T47D (cell line): ENCODE results near the gene RBM4B.
A peak's percentile ranks its signal among the peaks of the same experiment; 100 is the strongest.
"Not testable (repeated sequence)": the region's sequence is repeated elsewhere in the genome, so short reads cannot be mapped to it uniquely, and the experiment has no call there.

Experiments used
- DNase-seq, 2 experiments: peaks; one replicate each; pipeline versions ENCODE4 v3.0.0 to v3.0.0-alpha.2; 2011 to 2012; ENCODE audit warnings: low read depth in 1 of 2, low spot score in 1 of 2
- JUND ChIP-seq: IDR thresholded peaks from 2 replicates; pipeline ENCODE4 v1.6.1; 2012; ENCODE audit warnings: low read depth
- in situ Hi-C: cut with HindIII; loops from 2 replicates; pipeline ENCODE4 v1.10.0; 2016; ENCODE audit warnings: low sequenced_read_pairs, low pct_unique_long_range_greater_than_20kb

Gene RBM4B, protein sequence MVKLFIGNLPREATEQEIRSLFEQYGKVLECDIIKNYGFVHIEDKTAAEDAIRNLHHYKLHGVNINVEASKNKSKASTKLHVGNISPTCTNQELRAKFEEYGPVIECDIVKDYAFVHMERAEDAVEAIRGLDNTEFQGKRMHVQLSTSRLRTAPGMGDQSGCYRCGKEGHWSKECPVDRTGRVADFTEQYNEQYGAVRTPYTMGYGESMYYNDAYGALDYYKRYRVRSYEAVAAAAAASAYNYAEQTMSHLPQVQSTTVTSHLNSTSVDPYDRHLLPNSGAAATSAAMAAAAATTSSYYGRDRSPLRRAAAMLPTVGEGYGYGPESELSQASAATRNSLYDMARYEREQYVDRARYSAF

DNA sequence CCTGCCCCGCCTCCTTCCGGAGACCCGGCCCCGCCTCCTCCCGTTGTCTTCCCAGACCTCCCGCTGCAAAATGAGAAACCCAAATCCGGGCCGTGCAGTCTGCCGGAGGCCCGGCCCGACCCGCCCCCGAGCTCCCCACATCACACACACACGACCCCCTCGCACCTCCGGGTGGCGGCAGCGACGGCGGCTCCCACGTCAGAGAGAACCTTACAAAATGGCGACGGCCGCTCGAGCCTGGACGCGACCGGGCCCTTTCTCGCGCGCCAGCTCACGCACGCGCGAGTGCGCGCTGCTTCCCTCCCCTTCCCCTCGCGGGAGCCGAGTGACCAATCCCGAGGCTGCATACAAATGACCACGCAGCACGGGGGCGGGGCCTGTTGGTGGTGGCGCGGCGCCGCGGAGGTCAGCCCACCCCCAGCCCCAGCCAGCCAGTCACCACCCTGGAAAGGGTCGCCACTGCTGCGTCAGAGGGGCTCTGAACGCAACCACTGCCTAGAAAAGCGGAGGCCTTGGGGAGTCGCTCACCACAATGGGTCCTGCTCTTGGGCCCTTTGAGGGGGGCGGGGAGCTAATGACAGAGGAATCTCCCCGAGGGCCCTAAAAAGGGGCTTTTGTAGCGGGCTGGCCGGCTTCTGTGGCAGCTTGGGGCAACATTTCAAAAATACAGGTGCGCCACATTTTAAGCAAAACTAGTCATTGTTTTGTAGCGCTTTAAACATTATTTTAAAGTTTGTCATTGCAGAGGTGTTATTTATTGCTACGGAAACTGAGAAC, at the start of gene RBM4B:
RBM4B (minus strand) TSS at position 289 of the 777 bp plus-strand sequence. CDS start 808 bp downstream, outside the sequence.
- TF ChIP-seq JUND = no peak
- DNase-seq = peak; percentile 96 to 98
- in situ Hi-C loops = no loop called here

DNA sequence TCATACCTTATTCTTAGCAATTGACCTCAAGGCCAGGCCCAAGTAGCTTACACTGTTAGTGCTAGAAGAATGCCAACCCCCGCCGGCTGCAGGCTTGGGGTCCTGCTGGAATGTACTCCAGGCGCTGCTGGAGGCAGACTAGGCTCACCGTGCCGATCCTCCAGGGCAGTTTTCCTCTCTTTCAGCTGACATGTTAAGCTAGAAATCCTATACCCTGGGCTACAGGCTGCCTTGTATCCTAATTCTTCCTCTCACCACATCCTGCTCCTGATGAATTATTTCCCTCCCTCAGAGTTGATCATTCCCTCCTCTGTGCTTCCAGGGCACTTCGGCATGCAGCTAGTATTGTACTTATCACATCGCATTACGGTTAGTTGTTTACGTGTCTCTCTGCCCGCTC, 48.0 kb upstream of the RBM4B start:
- no peak for TF ChIP-seq JUND
- in situ Hi-C loops = no loop called here
- DNase-seq = no peak

DNA sequence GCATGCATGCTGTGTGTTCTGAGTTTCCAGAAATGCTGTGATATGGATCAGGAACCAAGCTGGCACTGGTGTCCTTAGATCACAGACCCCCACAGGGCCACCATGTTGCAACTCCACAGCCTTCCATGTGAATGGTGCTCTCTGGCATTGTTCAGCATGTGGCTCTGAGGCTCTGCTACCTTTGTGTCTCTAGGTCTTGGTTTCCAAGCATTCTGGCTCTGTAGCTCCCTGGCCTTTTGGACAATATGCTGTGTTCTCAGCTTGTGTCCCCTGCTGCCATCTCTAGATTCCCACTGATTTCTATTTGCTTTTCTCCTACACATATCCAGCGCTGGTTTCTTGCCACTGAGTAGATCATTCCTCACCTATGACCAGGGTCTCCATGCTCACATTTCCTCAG, 47.4 kb upstream of the RBM4B start:
- TF ChIP-seq JUND = no peak
- no peak for DNase-seq
- in situ Hi-C loops = no loop called here

DNA sequence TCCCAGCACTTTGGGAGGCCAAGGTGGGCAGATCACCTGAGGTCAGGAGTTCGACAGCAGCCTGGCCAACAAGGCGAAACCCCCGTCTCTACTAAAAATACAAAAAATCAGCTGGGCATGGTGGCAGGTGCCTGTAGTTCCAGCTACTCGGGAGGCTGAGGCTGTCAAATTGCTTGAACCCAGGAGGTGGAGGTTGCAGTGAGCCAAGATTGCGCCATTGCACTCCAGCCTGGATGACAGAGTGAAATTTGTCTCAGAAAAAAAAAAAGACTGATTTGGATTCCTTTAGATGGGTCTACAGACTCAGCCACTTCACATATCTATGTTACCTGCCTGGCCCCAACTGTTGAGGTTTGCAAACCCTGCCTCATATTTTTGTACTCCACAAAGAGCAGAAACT, 46.5 kb upstream of the RBM4B start:
- DNase-seq, in situ Hi-C loops: not testable (repeated sequence)

DNA sequence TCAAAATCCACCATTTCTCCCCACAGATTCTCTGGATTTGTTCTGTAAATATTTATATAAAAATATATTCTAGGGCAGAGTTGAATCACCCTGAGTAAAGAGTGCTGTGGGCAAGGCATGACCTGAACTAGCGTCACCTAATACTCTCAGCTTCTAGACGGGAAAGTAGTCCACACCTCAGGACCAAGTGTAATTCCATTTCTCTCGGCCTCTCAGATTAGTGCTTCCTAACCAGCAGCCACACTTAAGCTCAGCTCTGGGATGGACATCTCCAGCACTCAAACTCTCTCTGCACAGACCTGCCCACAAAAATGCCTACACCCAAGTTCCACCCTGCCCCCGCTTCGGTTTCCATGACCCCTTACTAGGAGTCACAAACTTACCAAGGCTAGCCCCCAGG, 46.0 kb upstream of the RBM4B start:
- DNase-seq = peak in 1 of 2 experiments; percentile 61
- in situ Hi-C loops = no loop called here
- TF ChIP-seq JUND = no peak

DNA sequence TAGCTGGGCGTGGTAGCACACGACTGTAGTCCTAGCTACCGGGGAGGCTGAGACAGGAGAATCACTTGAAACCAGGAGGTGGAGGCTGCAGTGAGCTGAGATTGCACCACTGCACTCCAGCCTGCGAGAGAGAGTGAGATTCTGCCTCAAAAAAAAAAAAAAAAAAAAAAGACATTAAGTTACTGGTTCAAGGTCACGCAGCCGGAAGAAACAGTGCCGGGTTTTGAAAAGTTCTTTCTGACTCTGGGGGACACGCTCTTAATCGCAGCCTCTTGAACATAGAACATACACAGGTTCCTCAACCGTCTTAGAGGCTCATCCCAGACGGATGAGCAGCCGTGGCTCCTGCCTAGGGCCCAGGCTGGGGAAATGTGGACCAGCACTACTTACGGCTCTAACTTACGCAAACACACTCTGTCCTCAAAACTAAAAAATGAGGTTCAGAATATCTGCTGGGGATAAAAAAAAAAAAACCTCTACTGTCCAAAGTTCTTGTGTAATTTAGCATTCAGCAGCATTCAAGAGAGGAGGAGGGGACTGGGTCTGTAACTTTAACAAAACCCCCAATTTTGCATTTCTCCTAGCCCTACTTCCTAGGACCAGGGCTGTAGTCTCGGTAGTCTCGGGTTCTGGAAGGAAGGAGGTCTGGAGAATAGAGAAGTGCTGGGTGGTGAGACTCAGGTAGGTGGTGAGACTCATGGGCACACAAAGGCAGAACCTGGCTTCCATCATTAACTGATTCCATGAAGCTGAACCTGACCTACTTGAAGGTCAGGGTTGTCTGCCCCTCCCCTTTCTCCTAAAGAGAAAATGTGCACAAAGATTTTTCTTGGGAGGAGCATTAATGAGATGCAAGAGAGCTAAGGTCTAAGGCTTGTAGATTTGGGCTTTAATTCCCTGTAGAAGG, 45.3 kb upstream of the RBM4B start:
- no peak for DNase-seq
- TF ChIP-seq JUND = no peak
- in situ Hi-C loops = no loop called here

DNA sequence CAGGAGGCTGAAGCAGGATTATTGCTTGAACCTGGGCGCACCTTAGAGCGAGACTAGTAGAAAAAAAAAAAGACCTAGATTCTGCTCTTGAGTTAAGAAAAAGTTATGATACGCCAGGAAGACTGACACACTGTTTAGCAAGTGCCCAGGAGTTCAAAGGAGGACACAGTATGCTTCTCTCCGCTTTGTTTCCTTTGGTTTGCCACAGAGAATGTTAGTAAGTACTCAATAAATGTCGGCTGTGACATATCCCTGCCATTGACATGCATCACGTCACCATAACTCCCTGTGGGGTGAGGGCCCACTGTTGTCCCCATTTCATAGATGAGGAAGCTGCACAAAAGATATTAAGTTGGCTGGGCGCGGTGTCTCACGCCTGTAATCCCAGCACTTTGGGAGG, 44.3 kb upstream of the RBM4B start:
- TF ChIP-seq JUND = no peak

DNA sequence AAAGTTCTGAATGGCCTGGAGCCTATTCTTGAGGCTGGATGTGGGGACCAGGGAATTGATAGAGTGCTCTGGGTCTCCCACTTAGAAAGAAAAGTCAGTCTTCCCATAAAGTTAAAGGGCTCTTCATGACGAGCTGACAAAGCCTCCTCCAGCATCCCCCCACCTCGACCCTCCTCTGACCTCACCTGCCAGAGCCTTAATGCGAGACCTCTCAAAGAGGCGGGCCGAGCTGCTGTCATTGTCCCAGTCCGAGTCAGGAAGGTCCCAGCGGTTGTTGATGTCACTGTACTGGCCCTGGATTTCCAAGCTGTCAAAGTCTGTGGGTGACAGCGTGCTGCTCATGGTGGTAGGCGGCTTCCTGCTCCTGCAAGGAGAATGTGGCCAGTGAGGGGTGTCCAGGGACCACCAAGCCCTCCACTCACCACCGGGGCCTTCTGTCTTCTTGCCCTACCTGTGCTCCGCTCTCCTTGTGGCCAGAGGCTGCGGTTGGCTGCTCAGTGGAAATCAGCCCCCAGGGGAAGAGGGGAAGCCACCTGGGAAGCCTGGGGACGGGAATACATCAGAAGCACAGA, 43.3 kb upstream of the RBM4B start:
- DNase-seq = no peak
- TF ChIP-seq JUND = no peak
- in situ Hi-C loops = no loop called here

More for the DNA sequence above, 44.3 kb upstream of the RBM4B start:
- in situ Hi-C loops = no loop called here
- DNase-seq = no peak

DNA sequence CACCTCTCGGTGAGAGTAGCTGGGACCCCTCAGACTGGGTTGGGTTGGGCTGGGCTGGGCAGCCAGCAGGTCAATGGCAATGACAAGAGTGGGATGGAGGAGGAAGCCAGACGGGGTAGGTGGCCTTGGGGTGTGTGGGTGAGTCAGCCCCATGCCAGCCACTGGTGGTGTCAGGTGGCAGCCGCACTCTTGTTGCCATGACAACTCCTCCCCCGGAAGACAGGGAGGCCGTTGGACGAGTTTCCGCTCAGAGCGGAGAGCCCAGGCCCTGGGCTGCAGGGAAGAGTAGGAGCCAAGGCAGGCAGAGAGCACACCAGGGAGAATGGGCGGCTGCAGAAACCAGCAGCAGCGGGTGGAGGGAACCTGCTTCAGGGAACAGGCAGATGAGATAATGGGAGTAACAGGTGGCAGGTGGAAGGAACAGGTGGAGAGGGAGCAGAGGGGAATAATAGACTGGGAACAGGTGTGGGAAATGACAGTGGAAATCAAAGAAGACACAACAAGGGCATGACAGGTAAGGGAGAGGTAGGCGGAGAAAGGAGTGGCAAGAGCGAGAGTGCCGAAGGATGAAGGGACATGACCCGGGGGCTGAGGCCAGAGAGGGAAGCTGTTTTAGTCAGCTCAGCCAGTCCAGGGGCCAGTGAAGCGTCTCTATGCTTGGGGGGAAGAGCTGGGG, 42.7 kb upstream of the RBM4B start:
- in situ Hi-C loops = no loop called here
- DNase-seq = peak; percentile 87 to 98
- no peak for TF ChIP-seq JUND

DNA sequence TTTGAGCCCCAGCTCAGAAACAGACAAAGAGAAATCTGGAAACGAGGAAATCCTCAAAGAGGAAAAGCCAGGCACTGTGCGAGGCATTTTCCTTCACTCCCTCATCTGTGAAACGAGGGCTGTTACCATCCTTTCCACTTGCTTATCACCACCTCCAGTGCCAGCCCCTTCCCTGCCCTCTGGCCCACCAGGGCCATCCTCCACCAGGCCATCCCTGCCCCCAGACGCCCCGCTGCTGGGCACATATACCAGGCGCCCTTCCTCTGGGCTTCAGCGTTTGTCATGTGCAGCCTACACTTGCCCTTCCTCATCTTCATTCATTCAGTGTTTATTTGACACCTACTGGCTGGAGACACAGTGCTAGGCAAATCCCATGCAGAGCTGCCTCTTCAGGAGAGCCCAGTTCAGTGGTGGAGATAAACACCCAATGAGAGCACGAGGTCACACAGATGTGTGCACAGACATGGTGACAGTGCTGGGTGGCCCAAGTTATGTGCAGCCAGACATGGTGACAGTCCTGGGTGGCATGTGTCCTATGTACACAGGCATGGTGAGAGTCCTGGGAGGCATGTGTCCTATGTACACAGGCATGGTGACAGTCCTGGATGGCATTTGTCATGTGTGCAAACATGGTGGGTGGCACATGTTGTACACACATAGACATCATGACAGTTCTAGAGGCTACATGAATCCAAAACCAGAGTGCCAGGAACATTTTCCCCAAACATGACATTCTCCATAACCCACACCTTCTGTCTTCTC, 41.6 kb upstream of the RBM4B start:
- DNase-seq = peak in 1 of 2 experiments; percentile 43
- in situ Hi-C loops = no loop called here

DNA sequence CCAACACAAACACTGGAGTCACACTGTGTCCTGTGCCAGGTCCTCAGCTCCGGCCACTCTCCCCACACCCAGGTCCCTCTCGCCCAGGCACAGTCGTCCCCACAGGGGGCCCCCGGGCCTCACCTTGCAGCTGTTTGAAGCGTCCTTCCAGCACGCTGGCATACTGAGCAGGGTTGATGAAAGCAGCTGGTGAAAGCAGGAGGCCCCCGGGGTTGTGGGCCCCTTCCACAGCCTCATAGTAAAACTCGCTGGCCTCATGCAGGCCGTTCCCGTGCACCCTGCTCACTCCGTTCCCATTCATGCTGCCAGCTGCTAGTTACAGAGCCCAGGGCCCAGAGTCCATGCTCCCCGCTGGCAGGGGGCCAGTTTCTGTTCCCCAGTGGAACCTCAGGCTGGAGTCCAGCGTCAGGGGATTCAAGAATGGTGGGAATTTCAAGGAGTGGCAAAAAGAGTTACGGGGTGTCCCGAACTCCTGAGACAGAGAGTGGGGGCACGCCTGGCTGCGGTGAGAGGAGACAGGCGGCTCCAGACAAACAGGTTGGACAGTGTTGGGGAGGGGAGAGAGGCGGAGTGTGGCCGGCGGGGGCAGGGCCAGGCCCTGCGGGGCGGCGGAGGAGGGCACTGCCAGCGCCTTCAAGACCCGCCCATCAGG, 40.8 kb upstream of the RBM4B start:
- no peak for TF ChIP-seq JUND
- DNase-seq = peak; percentile 84 to 93
- in situ Hi-C loops = no loop called here

More for the DNA sequence above, 41.6 kb upstream of the RBM4B start:
- TF ChIP-seq JUND = no peak
